ENCODE measurements around the gene ISL2. TPM values are rescaled to one million over a fixed set of nuclear protein-coding genes. Genes with fewer than 3 reads are reported as not detected.

The ISL2 gene
- total RNA-seq, 8 experiments from 2014 or later, result 0.49 to 11.1 (median 1.6) TPM

DNA sequence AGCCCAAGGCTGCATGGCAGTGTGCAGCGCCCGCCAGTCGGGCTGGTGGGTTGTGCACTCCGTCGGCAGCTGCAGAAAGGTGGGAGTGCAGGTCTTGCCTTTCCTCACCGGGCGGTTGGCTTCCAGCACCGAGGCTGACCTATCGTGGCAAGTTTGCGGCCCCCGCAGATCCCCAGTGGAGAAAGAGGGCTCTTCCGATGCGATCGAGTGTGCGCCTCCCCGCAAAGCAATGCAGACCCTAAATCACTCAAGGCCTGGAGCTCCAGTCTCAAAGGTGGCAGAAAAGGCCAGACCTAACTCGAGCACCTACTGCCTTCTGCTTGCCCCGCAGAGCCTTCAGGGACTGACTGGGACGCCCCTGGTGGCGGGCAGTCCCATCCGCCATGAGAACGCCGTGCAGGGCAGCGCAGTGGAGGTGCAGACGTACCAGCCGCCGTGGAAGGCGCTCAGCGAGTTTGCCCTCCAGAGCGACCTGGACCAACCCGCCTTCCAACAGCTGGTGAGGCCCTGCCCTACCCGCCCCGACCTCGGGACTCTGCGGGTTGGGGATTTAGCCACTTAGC is 4.3 kb downstream of the ISL2 start:
- H3K4me1 ChIP-seq (replicated peaks in 1 of 2), result peaks cover 20 to 44% of the 10 kb centered on the region in 2 donors
- WGBS, 10 experiments, result 0 to 20% (median 8%) methylated on average over 1 to 5 of the region's 35 CpGs; no CpG with 5 or more reads in 7 of the 10 experiments
- ATAC-seq (replicated peaks in 6 of 8), result no peak
- peak overlapping the region in 1 of 5 donors; percentile 81 for H3K4me3 ChIP-seq
- H3K27ac ChIP-seq, result no peak overlapping the region
- in situ Hi-C loops (cut with MboI; ENCODE audit: low pct_unique_long_range_greater_than_20kb in 2 of 9, low sequenced_read_pairs in 9 of 9, unreplicated experiment in 9 of 9), result no loop called here

DNA sequence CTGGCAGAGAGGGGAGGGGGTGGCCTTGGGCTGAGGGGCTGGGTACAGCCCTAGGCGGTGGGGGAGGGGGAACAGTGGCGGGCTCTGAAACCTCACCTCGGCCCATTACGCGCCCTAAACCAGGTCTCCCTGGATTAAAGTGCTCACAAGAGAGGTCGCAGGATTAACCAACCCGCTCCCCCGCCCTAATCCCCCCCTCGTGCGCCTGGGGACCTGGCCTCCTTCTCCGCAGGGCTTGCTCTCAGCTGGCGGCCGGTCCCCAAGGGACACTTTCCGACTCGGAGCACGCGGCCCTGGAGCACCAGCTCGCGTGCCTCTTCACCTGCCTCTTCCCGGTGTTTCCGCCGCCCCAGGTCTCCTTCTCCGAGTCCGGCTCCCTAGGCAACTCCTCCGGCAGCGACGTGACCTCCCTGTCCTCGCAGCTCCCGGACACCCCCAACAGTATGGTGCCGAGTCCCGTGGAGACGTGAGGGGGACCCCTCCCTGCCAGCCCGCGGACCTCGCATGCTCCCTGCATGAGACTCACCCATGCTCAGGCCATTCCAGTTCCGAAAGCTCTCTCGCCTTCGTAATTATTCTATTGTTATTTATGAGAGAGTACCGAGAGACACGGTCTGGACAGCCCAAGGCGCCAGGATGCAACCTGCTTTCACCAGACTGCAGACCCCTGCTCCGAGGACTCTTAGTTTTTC is 4.9 kb downstream of the ISL2 start:
- no peak overlapping the region for H3K27ac ChIP-seq
- H3K4me3 ChIP-seq, result no peak overlapping the region
- ATAC-seq (replicated peaks in 6 of 8), result peak in 3 of 8 experiments; percentile 14 to 36 (median 24)
- H3K4me1 ChIP-seq (replicated peaks in 1 of 2), result peaks cover 20 to 51% of the 10 kb centered on the region in 2 donors
- in situ Hi-C loops (cut with MboI; ENCODE audit: low pct_unique_long_range_greater_than_20kb in 2 of 9, low sequenced_read_pairs in 9 of 9, unreplicated experiment in 9 of 9), result no loop called here
- 0 to 23% (median 15%) methylated on average over 2 to 6 of the region's 42 CpGs; no CpG with 5 or more reads in 6 of the 10 experiments for WGBS, 10 experiments

DNA sequence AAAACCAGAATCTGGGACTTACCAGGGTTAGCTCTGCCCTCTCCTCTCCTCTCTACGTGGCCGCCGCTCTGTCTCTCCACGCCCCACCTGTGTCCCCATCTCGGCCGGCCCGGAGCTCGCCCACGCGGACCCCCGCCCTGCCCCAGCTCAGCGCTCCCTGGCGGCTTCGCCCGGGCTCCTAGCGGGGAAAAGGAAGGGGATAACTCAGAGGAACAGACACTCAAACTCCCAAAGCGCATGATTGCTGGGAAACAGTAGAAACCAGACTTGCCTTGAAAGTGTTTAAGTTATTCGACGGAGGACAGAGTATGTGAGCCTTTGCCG is 5.4 kb downstream of the ISL2 start:
- in situ Hi-C loops (cut with MboI; ENCODE audit: low pct_unique_long_range_greater_than_20kb in 2 of 9, low sequenced_read_pairs in 9 of 9, unreplicated experiment in 9 of 9), result no loop called here
- H3K27ac ChIP-seq, result no peak overlapping the region
- peak in 1 of 8 experiments; percentile 3 for ATAC-seq (replicated peaks in 6 of 8)
- whole genome bisulfite sequencing, 10 experiments, result 0 to 80% (median 20%) methylated on average over 1 to 16 of the region's 20 CpGs; no CpG with 5 or more reads in 4 of the 10 experiments
- H3K4me3 ChIP-seq, result no peak overlapping the region
- H3K4me1 ChIP-seq (replicated peaks in 1 of 2), result peaks cover 20 to 56% of the 10 kb centered on the region in 2 donors

DNA sequence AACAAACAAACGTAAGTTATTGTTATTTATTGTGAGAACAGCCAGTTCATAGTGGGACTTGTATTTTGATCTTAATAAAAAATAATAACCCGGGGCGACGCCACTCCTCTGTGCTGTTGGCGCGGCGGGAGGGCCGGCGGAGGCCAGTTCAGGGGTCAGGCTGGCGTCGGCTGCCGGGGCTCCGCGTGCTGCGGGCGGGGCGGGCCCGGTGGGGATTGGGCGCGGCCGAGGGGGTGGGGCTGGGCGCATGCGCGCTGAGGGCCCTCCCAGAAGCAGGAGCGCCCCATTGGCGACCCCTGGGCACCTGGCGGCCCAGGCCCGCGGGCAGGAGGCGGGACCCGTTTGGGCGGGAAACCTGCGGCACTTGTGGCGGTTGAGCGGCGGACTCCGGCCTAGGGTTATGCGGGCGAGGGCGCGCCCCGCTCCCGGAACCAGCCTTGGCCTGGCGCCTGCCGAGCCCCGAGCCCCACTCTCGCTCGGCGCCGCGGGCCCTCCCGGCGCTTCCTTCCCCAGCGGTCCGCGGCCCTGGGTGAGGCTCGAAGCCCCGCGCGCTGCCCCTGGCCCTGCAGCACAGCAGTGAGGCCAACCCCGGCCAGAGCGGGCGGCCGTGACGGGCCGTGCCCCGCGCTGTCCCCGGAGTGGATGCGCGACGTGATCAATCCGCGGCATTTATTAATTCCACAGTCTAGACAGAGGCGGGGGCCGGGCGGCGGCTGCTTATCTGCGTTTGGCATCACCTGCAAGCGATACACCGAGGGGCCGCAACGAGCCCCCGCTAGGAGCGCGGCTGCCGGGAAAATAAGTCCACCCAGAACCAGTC is 6.0 kb downstream of the ISL2 start:
- ATAC-seq (replicated peaks in 6 of 8), result peak in 2 of 8 experiments; percentile 36 to 38

DNA sequence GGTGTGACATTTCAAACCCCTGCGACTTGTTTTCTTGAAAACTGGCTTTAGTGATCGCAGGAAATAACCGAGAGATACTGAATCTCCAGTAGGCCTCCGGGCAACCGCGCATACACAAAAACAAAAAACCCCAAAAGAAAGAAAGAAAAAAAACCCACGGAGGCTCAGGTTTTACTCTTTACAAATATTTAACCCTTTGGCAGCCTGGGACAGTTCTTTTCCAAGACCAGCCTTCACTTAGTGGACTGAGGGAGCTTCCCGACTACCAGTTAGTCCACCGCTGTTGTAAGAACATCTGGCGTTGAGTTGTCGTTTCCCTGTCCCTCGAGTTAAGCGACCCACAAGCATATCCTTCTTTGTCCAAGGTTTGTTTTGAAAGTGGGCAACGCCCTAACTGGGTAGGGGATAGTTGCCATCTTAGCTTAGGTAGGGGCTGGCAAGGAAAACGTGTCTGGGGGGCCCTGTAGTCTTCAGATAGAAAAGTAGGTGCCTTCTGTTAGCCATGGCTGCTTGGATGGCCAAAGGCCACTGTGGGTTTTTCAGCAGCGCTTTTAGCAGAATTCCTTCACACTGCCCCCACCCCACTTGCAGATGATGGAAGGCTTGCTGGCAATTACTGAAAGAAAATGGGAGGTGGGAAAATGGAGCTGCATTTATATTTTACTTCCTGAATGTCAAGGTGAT is 6.9 kb downstream of the ISL2 start:
- no peak for ATAC-seq (replicated peaks in 6 of 8)
- Histone ChIP-seq H3K27ac (no peak overlapping the region), H3K4me3 (no peak overlapping the region), H3K4me1 (replicated peaks in 1 of 2) (peaks cover 9 to 45% of the 10 kb centered on the region in 2 donors)
- WGBS, 10 experiments, result 10 to 91% (median 33%) methylated on average over 1 to 14 of the region's 16 CpGs; no CpG with 5 or more reads in 1 of the 10 experiments
- in situ Hi-C loops (cut with MboI; ENCODE audit: low pct_unique_long_range_greater_than_20kb in 2 of 9, low sequenced_read_pairs in 9 of 9, unreplicated experiment in 9 of 9), result no loop called here

More for the DNA sequence above, 6.0 kb downstream of the ISL2 start:
- in situ Hi-C loops (cut with MboI; ENCODE audit: low pct_unique_long_range_greater_than_20kb in 2 of 9, low sequenced_read_pairs in 9 of 9, unreplicated experiment in 9 of 9), result no loop called here
- WGBS, 10 experiments, result 5 to 86% (median 20%) methylated on average over 1 to 13 of the region's 87 CpGs; no CpG with 5 or more reads in 5 of the 10 experiments
- Histone ChIP-seq H3K4me3 (peak overlapping the region in 2 of 5 donors; percentile 0 to 7), H3K4me1 (replicated peaks in 1 of 2) (peaks cover 17 to 51% of the 10 kb centered on the region in 2 donors), H3K27ac (no peak overlapping the region)

DNA sequence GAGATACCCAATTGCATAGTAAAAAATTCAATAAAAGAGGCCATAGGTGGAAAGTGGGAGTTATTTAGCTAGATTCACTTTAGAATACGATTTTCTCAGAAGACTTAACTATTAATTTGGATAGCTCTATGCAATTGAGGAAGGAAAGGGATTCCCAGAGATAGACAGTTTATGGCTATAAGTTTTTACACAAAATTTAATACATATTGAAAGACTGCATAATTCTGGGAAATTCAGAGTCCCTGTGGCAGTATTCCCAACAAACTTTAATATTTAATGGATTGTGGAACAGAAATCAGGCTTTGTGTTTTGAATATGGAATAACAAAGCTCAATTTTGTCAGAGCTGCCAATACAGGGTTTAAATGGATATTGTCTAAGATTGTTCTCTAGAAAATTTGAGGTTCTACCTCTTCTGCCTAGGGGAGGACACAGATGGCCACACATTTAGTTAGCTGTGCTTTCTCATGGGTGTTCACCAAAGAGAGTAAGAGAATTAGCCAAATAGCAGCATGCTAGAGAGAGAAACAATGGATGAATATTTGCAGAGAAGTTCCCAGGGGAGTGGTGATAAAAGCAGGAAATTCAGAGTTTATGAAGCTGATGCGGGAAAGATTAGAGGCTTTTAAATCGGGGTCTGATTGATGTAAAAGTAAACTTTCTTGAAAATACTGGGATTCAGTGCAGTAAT is 8.5 kb downstream of the ISL2 start:
- peak in 1 of 8 experiments; percentile 13 for ATAC-seq (replicated peaks in 6 of 8)
- in situ Hi-C loops (cut with MboI; ENCODE audit: low pct_unique_long_range_greater_than_20kb in 2 of 9, low sequenced_read_pairs in 9 of 9, unreplicated experiment in 9 of 9), result no loop called here

DNA sequence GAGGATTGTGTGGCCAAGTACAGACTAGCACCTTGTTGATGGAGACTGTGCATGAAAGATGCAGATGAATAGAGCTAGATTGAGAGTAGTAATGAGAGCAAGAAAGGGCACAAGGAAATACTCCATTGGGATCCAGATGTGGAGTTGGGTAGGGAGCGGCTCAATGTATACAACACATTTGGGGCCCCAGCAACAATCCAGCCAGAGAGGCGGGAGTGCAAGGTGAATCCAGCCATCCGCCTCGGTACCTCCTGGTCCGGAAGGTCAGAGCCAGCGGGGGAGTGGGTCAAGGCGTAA is 9.0 kb downstream of the ISL2 start:
- ATAC-seq (replicated peaks in 6 of 8), result peak in 1 of 8 experiments; percentile 28
- in situ Hi-C loops (cut with MboI; ENCODE audit: low pct_unique_long_range_greater_than_20kb in 2 of 9, low sequenced_read_pairs in 9 of 9, unreplicated experiment in 9 of 9), result no loop called here
- H3K4me3 ChIP-seq, result no peak overlapping the region

More for the DNA sequence above, 8.5 kb downstream of the ISL2 start:
- Histone ChIP-seq H3K4me1 (replicated peaks in 1 of 2) (peaks cover 5 to 38% of the 10 kb centered on the region in 2 donors), H3K27ac (no peak overlapping the region), H3K4me3 (no peak overlapping the region)
- WGBS, 10 experiments, result 0 to 63% (median 11%) methylated on average over 1 to 3 of the region's 3 CpGs

DNA sequence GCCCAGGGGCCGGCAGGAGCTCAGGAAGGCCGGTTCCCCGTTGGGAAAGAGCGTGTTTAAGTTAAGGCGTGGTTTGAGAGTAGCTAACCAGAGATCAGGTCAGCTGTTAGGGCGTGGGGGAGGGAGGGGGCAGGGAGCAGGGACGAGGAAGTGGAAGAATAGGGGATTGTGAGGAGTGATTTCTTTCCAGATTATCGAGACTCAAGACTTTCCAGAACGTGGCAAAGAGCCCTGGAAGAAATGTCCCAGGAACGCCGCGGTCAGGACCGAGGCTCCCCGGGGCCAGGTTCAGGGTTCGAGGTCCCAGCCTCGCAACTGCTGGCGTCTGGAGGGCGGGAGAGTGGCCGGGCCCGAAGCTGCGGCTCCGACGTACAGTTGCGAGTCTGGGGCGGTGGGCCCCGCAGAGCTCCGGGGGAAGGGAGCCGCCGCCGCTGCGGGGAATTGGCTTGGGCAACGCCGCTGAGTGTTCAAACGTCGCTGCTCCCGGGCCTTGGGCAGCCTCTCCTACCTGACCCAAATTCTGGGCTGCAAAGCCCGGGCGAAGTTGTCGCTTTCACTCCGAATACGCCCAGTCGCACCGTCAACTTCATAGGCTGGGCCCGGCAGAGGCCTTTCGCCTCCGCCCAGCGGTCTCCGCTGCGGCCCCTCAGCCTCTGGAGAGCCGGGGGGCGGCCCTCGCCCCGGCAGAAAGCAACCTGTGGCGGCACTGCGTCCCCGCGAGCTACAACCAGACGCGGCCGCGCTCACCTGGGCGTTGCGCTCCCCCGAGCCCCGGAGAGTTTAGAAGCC is 9.5 kb downstream of the ISL2 start:
- in situ Hi-C loops (cut with MboI; ENCODE audit: low pct_unique_long_range_greater_than_20kb in 2 of 9, low sequenced_read_pairs in 9 of 9, unreplicated experiment in 9 of 9), result no loop called here
- Histone ChIP-seq H3K27ac (no peak overlapping the region), H3K4me3 (peak overlapping the region in 3 of 5 donors; percentile 12 to 31 (median 14)), H3K4me1 (replicated peaks in 1 of 2) (peaks cover 2 to 31% of the 10 kb centered on the region in 2 donors)
- 0 to 17% methylated on average over 1 to 5 of the region's 65 CpGs; no CpG with 5 or more reads in 8 of the 10 experiments for WGBS, 10 experiments
- ATAC-seq (replicated peaks in 6 of 8), result peak; percentile 16 to 45 (median 27)

More for the DNA sequence above, 9.0 kb downstream of the ISL2 start:
- WGBS, 10 experiments, result 6 to 60% (median 13%) methylated on average over 1 to 5 of the region's 7 CpGs; no CpG with 5 or more reads in 5 of the 10 experiments
- H3K27ac ChIP-seq, result no peak overlapping the region
- H3K4me1 ChIP-seq (replicated peaks in 1 of 2), result peaks cover 2 to 33% of the 10 kb centered on the region in 2 donors

DNA sequence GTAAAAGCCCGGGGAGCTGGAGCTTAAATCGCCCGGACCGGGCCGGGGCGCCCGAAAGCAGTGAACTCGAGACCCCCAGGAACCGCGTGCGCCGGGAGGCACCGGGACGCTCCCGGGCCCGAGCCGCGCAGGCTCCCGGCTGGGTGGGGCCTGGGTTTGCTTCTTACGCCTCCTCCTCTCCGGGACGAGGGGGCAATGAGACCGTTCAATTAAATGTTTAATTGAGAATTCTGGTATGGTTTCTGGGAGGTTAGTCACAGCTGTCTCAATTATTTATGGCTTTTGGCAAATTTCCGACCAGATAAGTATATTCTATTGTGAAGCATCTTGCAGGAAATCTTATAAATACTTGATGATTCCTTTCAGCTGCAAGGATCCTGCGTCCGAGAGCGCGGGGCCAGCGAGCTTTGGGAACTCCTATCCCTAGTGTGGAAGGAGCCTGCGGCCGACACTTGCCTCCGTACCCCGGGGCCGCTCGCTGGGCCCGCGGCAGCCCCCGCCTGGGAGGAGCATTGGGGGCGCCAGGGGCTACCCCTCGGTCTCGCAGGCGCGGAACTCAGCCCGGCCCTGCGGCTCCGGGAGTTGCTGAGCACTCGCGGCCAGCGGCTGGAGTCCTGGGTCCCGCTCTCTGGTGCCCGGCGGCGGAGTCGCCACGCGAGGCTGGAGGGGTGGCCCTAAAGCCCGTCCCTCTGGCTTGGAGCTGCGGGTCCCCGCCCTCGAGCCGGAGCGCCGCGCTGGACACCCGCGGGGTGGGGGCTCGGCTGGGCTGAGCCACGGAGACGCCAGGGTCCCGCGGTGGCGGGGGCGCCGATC is 10.3 kb downstream of the ISL2 start:
- 0 to 40% (median 9%) methylated on average over 1 to 21 of the region's 74 CpGs; no CpG with 5 or more reads in 2 of the 10 experiments for WGBS, 10 experiments
- Histone ChIP-seq H3K27ac (no peak overlapping the region), H3K4me3 (peak overlapping the region in 3 of 5 donors; percentile 12 to 31 (median 14)), H3K4me1 (replicated peaks in 1 of 2) (peaks cover 0 to 26% of the 10 kb centered on the region in 2 donors)
- peak in 7 of 8 experiments; percentile 10 to 63 (median 53) for ATAC-seq (replicated peaks in 6 of 8)
- in situ Hi-C loops (cut with MboI; ENCODE audit: low pct_unique_long_range_greater_than_20kb in 2 of 9, low sequenced_read_pairs in 9 of 9, unreplicated experiment in 9 of 9), result no loop called here

DNA sequence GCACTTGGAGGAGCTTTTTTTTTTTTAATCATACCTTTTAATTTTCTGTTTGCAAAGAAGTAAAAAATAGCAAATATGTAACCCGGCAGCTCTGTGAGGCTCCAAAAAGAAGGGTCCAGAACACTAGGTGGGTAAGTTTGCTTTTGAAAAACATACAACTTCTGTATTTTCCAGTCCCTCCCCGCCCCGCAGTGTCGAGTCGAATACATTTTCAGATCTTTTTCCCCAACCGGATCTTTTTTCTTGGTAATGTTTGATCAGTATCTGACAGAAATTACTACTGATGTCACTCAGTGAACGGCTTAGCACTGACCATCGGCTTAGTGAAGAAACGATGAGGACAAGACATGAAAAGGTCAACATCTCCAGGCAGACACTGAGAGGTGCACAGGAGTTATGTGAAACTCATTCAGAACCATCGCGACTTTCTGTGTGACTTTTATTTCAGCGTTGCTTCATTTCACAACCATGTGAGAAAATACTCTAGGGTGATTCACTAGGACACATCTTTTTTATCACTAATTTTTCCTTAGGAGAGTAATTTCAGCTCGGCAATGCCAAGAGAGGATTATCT is 11.0 kb downstream of the ISL2 start:
- Histone ChIP-seq H3K4me1 (replicated peaks in 1 of 2) (peaks cover 0 to 19% of the 10 kb centered on the region in 2 donors), H3K27ac (no peak overlapping the region), H3K4me3 (peak overlapping the region in 1 of 5 donors; percentile 31)
- in situ Hi-C loops (cut with MboI; ENCODE audit: low pct_unique_long_range_greater_than_20kb in 2 of 9, low sequenced_read_pairs in 9 of 9, unreplicated experiment in 9 of 9), result no loop called here
- ATAC-seq (replicated peaks in 6 of 8), result peak in 2 of 8 experiments; percentile 5 to 43
- 0 to 93% (median 19%) methylated on average over 1 to 13 of the region's 13 CpGs for WGBS, 10 experiments
